Mucosa of rectum (tissue), 2 donors: ENCODE data around the gene PCDH15.
"Not testable (repeated sequence)": the region's sequence is repeated elsewhere in the genome, so short reads cannot be mapped to it uniquely, and the experiment has no call there.

ENCODE experiments used
- H3K27ac ChIP-seq, 2 donors: one replicate each; pipeline ENCODE4 v1.7.0; 2013; ENCODE audit warnings: inconsistent platforms in 2 of 2, low read depth in 2 of 2, low read length in 2 of 2
- H3K27me3 ChIP-seq, 2 donors: one replicate each; pipeline ENCODE4 v1.7.0; 2013; ENCODE audit warnings: low read length in 2 of 2; ENCODE audit not compliant: control insufficient read depth in 2 of 2, insufficient read depth in 2 of 2
- H3K36me3 ChIP-seq, 2 donors: one replicate each; pipeline ENCODE4 v1.7.0; 2013; ENCODE audit warnings: low read length in 2 of 2; ENCODE audit not compliant: control insufficient read depth in 2 of 2, insufficient read depth in 2 of 2
- H3K4me1 ChIP-seq, 2 donors: one replicate each; pipeline ENCODE4 v1.7.0; 2013; ENCODE audit warnings: low read length in 2 of 2, mild to moderate bottlenecking in 1 of 2; ENCODE audit not compliant: control insufficient read depth in 2 of 2, insufficient read depth in 2 of 2
- H3K4me3 ChIP-seq, 2 donors: one replicate each; pipeline ENCODE4 v1.7.0; 2013; ENCODE audit warnings: low read length in 2 of 2
- H3K9ac ChIP-seq, 2 donors: one replicate each; pipeline ENCODE4 v1.7.0; 2013; ENCODE audit warnings: low read length in 2 of 2, low read depth in 1 of 2, mild to moderate bottlenecking in 1 of 2
- H3K9me3 ChIP-seq, 2 donors: one replicate each; pipeline ENCODE4 v1.7.0; 2013; ENCODE audit warnings: low read length in 2 of 2; ENCODE audit not compliant: control insufficient read depth in 2 of 2
- donor health status: healthy.
- donor health status: Normal muscosa, but diverticular disease.

PCDH15 gene

GRCh38 chr10:54585572-54585971 lies 215.5 kb downstream of the PCDH15 start:
- Histone ChIP-seq H3K36me3 (no peaks in the 10 kb centered on the region), H3K27me3 (no peaks in the 10 kb centered on the region), H3K4me3 (no peak overlapping the region), H3K4me1 (no peaks in the 10 kb centered on the region), H3K27ac (no peak overlapping the region), H3K9ac (no peak overlapping the region), H3K9me3 (no peaks in the 10 kb centered on the region)

GRCh38 chr10:54577682-54578081 lies 223.3 kb downstream of the PCDH15 start:
- H3K27ac ChIP-seq = no peak overlapping the region
- H3K36me3 ChIP-seq = no peaks in the 10 kb centered on the region
- H3K4me1 ChIP-seq = no peaks in the 10 kb centered on the region
- H3K4me3 ChIP-seq = no peak overlapping the region
- no peaks in the 10 kb centered on the region for H3K27me3 ChIP-seq
- H3K9me3 ChIP-seq = no peaks in the 10 kb centered on the region
- H3K9ac ChIP-seq = no peak overlapping the region

GRCh38 chr10:54576541-54576940 lies 224.5 kb downstream of the PCDH15 start:
- Histone ChIP-seq H3K4me1 (no peaks in the 10 kb centered on the region), H3K9ac (no peak overlapping the region), H3K27me3 (no peaks in the 10 kb centered on the region), H3K36me3 (no peaks in the 10 kb centered on the region), H3K27ac (no peak overlapping the region), H3K4me3 (no peak overlapping the region), H3K9me3 (no peaks in the 10 kb centered on the region)

GRCh38 chr10:54559498-54559897 lies 241.5 kb downstream of the PCDH15 start:
- Histone ChIP-seq H3K4me3 (no peak overlapping the region), H3K36me3 (no peaks in the 10 kb centered on the region), H3K4me1 (no peaks in the 10 kb centered on the region), H3K9ac (no peak overlapping the region), H3K27ac (no peak overlapping the region), H3K27me3 (no peaks in the 10 kb centered on the region), H3K9me3 (no peaks in the 10 kb centered on the region)

- Histone ChIP-seq H3K4me1 (no peaks in the 10 kb centered on the region), H3K9ac (no peak overlapping the region), H3K4me3 (no peak overlapping the region), H3K9me3 (no peaks in the 10 kb centered on the region), H3K27ac (no peak overlapping the region), H3K36me3 (no peaks in the 10 kb centered on the region), H3K27me3 (no peaks in the 10 kb centered on the region)
Measured at GRCh38 chr10:54554028-54554427, 247.0 kb downstream of the PCDH15 start.

GRCh38 chr10:54550016-54550415 lies 251.0 kb downstream of the PCDH15 start:
- Histone ChIP-seq H3K9me3 (no peaks in the 10 kb centered on the region), H3K9ac (no peak overlapping the region), H3K36me3 (no peaks in the 10 kb centered on the region), H3K4me1 (no peaks in the 10 kb centered on the region), H3K4me3 (no peak overlapping the region), H3K27ac (no peak overlapping the region), H3K27me3 (no peaks in the 10 kb centered on the region)

- no peaks in the 10 kb centered on the region for H3K4me1 ChIP-seq
- no peaks in the 10 kb centered on the region for H3K27me3 ChIP-seq
- H3K9ac ChIP-seq = no peak overlapping the region
- H3K36me3 ChIP-seq = no peaks in the 10 kb centered on the region
- no peak overlapping the region for H3K4me3 ChIP-seq
- H3K27ac ChIP-seq = no peak overlapping the region
- H3K9me3 ChIP-seq = no peaks in the 10 kb centered on the region
Measured at GRCh38 chr10:54531296-54531695, 269.7 kb downstream of the PCDH15 start.

GRCh38 chr10:54530299-54530698 lies 270.7 kb downstream of the PCDH15 start:
- no peaks in the 10 kb centered on the region for H3K4me1 ChIP-seq
- no peak overlapping the region for H3K4me3 ChIP-seq
- H3K9ac ChIP-seq = no peak overlapping the region
- H3K9me3 ChIP-seq = no peaks in the 10 kb centered on the region
- no peaks in the 10 kb centered on the region for H3K36me3 ChIP-seq
- H3K27me3 ChIP-seq = no peaks in the 10 kb centered on the region
- H3K27ac ChIP-seq = no peak overlapping the region

- Histone ChIP-seq H3K36me3 (no peaks in the 10 kb centered on the region), H3K27me3 (no peaks in the 10 kb centered on the region)
Measured at GRCh38 chr10:54525816-54526215, 275.2 kb downstream of the PCDH15 start.

GRCh38 chr10:54515244-54515643 lies 285.8 kb downstream of the PCDH15 start:
- H3K36me3 ChIP-seq, H3K27ac ChIP-seq, H3K4me1 ChIP-seq, H3K9ac ChIP-seq, H3K4me3 ChIP-seq, H3K27me3 ChIP-seq, H3K9me3 ChIP-seq: not testable (repeated sequence)

More at GRCh38 chr10:54525816-54526215, 275.2 kb downstream of the PCDH15 start:
- H3K9me3 ChIP-seq = no peaks in the 10 kb centered on the region
- no peaks in the 10 kb centered on the region for H3K4me1 ChIP-seq
- no peak overlapping the region for H3K4me3 ChIP-seq
- no peak overlapping the region for H3K27ac ChIP-seq
- no peak overlapping the region for H3K9ac ChIP-seq

- Histone ChIP-seq H3K9me3 (no peaks in the 10 kb centered on the region), H3K36me3 (no peaks in the 10 kb centered on the region), H3K4me3 (no peak overlapping the region), H3K4me1 (no peaks in the 10 kb centered on the region), H3K27ac (no peak overlapping the region), H3K27me3 (no peaks in the 10 kb centered on the region), H3K9ac (no peak overlapping the region)
Measured at GRCh38 chr10:54503863-54504262, 297.2 kb downstream of the PCDH15 start.
